ENCODE data around the gene TPD52L3. TPM values are rescaled to one million over a fixed set of nuclear protein-coding genes. Genes with fewer than 3 reads are reported as not detected.

The TPD52L3 gene
- not detected in 2 replicates for total RNA-seq (2014; rRNA removed)
- not detected for polyA plus RNA-seq (2012)

DNA sequence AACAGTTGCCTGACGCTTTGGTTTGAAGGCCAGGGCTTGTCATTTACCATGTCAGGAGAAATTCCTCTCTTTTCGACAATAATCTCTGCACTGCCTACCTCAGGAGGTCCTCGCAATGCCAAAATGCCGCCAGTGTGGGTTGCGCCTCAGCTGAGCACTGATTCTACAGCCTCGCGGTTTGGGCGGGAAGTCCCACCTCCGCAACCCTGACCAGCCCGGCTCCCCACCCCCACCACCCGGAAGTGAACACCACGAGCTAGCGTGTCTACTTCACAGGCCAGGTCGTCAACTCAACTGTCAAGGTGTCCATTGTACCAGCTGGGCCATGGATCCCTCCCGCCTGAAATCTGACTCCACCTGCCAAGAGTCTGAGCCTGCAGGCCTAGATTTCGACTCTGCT is at the start of gene TPD52L3:
Gene TPD52L3 (plus strand): TSS at position 273 of the 400 bp plus-strand sequence. CDS start 221 bp downstream, outside the sequence.
- no peak for DNase-seq (ENCODE audit: low read depth)

DNA sequence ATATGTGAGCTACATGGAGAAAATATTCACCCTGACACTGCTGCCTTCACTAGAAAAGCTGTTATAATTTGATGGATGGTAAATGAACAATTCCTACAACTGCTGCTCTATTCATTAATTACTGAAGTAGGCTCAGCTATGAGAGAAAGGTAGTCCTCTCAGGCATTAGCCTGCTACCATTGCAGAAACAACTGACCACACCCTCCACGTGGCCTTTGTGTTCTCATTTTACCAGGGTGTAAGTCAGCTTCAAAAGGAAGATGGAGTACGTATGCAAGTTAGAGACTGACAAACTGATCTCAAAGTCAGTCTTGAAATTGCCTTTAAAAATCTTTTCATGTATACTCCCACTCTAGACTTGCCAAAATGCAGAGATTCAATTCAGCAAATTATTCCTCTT is 26.3 kb upstream of the TPD52L3 start:
- DNase-seq (ENCODE audit: low read depth): no peak

DNA sequence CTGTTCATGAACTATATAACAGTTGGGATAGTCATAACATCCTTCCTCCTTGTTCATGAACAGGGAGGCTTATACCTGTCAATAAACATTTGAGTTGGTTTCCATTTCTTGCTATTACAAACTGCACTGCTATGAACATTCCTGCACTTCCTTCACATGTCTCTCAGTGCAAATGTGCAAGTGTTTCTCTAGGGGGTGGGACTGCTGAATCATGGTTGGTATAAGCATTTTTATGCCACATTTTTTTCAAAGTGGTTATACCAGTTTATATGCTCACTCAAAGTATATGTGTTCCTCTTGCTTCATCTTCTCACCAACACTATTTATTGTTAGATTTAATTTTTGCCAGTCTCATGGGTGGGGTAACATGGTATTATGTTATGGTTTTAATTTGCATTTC is 25.8 kb upstream of the TPD52L3 start:
- DNase-seq (ENCODE audit: low read depth): peak; percentile 2

DNA sequence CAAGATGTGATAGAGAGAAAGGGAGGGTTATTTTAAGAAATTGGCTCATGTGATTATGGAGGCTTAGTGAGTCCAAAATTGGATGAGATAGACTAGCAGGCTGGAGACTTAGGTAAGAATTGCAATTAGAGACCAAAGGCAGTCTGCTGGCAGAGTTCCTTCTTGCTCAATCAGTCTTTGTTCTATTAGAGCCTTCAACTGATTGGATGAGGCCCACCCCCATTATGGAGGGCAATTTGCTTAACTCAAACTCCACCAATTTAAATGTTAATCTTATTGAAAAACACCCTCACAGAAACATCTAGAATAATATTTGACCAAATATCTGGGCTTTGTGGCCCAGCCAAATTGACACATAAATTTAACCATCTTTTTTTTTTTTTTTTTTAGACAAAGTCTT is 23.9 kb upstream of the TPD52L3 start:
- DNase-seq (ENCODE audit: low read depth): no peak

DNA sequence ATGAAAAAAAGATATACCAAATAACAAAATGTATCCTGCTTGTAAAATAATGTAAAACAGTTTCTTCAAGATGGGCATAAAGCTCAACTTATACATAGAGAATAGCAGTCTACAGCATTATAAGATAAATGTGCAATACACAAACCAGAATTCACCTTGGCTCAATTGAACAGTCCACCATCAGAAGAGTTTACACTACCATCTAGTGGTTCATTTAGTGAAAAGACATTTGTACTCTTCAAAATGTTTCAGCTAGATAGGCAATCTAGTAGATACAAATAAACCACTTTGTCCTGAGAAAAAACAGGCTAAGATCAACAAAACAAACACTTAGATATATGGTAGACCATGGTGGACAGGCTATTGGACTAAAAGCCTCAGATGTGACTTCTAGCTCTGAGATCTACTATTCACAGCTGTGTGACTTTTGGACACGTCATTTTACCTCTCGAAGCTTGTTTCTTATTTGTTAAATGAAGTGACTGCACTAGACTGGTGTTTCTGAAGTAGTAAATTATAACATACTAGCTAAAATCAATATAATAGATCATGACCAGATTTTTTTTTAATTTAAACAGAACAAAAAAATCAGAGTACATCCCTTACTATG is 22.1 kb upstream of the TPD52L3 start:
- DNase-seq (ENCODE audit: low read depth): peak; percentile 31

DNA sequence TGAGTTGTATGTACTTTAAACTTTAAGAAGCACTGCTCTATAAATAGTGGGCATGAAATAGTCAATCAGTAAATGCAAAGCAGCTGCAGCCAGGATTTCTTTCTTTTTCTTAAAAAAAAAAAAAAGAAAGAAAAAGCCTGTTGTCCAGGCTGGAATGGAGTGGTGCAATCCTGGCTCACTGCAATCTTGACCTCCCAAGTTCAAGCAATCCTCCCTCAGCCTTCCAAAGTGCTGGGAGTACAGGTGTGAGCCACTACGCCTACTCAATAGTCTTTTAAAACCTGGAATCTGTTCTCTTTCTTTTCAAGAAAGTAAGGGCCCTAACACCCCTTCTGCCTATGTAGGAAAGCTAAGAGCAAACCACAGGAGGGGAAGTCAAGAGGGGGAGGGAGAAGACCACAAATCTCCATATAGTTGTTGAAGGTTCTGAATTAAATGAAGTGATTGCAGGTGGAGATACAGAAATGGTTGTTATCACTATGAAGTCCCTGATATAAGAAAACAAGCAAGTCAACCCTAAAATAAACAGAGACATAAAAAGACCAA is 20.6 kb upstream of the TPD52L3 start:
- DNase-seq (ENCODE audit: low read depth): no peak

DNA sequence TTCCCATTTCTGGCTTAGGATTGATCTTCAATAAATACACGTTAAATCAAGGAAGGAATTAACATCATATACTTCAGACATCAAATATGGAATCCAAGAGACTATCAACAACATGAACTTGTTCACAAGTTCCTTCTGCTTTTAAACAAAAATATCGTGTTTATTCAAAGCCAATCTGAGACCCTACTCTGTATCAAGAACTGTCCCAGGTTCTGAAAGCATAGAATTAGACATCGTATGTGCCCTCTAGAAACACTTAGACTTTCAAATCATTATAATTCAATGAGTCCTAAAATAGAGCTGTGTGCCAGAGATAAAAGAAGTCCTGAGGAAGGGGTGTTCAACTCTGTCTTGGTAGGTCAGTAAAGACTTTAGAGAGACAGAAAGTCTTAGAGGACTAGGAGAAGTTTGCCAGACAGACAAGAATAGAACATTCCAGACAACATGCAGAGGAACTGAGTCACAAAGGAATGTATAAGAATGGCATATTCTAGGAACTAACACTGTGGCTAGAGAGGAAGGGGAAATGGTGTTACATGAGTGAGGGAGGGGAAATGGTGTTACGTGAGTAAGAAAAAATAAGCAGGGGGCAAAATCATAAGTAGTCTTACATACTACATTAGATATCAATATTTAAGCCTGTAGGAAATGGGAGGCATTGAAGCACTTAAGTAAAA is 2.9 kb downstream of the TPD52L3 start:
- DNase-seq (ENCODE audit: low read depth): no peak

DNA sequence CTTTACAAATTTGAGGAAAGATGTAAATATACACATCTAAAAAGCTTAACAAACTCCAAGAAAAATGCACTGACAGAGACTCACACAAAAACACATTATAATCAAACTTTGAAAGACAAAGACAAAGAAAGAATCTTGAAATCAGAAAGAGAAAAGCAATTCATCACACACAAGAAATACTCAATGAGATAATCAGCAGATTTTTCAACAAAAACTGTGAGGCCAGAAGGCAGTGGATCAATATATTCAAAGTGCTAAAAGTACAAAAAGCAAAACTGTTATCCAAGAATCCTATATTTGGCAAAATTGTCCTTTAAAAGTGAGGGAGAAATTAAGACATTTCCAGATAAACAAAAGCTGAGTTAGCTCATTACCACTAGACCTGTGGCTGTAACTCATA is 6.1 kb downstream of the TPD52L3 start:
- no peak for DNase-seq (ENCODE audit: low read depth)

DNA sequence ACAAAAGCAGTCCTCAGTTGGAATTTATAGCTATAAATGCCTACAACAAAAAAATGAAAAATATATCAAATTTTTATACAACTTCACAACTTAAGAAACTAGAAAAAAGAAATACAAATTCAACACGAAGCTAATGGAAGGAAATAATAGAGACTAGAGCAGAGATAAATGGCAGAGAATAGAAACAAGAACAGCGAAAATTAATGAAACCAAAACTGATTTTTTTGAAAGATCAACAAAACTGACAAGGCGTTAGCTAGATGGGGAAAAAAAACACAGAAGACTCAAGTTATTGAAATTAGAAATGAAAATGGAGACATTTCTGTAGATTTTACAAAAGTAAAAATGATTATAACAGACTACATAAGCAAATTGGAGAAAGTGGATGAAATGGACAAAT is 20.6 kb downstream of the TPD52L3 start:
- DNase-seq (ENCODE audit: low read depth): no peak

DNA sequence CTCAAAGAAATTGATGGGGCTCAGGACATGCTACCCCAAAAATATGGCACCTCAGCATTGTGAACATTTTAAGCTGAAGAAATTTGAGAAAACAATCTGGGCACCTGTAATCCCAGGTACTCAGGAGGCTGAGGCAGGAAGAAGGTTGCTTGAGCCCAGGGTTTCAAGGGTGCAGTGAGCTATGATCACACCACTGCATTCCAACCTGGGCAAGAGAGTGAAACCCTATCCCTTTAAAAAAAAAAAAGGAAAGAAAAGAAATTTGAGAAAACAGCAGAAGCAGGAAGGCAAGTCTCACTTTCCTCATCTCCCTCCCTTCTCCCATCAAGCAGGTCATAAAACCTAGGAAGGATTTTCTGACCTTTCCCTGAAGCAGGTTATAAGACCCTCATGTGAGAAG is 23.6 kb downstream of the TPD52L3 start:
- no peak for DNase-seq (ENCODE audit: low read depth)

DNA sequence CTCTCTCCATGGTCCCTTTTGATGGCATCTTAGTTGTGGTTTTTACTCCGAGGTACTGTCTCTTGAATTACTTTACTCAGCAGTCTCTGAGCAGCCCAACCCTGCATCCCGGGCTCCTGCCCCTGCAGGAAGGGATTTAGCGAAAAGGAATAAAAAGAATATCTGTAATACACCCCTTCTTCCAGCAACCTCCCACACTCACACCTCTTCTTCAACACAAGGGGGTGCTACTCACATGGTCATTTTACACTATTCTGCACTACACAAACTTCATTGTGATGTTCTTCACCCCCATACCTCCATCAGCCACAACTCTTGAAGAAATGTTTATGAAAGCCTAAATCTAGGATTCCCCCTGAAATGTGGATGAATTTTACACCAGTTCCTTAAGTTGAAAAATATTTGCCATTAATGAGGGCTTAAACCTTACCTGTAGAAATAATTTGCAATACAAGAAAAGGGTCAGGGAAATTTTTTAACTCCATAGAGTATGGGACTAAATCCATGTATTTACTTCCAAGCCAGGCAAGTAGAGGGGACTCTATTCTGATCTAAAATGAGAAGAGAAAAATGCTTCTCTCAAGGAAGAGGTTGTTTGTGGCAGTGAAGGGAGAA is 26.0 kb downstream of the TPD52L3 start:
- peak; percentile 84 for DNase-seq (ENCODE audit: low read depth)

DNA sequence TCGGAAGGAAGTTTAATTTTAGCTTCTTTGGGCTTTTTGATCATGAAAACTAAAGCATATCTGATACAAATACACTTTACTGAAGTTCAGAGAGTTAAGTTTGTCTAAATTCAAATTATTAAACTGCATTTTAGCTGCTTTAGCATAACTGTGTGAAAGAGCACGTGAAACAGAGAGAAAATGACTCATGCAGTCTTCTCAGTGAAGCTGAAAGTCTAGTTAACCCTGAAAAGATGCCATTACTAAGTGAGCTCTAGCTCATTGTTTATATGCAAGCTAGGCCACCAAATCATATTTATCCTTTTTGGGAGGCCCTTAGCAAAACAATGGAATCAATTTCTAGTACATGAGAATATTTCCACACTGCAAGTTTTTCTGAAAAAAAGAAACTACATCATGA is 27.6 kb downstream of the TPD52L3 start:
- DNase-seq (ENCODE audit: low read depth): peak; percentile 52

DNA sequence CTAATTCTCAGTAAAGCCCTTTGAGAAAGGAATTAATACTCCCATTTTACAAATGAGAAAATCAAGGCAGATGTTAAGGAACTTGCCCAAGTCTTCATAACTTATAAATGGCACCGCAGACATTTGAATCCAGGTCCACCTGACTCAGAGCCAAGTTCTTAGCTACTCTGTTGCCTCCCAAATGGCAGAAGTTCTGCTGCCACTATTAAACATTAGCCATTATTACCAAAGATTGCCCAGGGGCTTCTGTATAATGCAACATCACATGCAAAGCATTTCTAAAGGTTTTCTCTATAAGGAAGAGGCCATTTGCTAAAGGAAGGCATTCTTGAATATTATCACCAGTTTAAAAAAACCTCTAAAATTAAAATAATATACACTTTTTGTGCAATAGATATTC is 28.3 kb downstream of the TPD52L3 start:
- no peak for DNase-seq (ENCODE audit: low read depth)

DNA sequence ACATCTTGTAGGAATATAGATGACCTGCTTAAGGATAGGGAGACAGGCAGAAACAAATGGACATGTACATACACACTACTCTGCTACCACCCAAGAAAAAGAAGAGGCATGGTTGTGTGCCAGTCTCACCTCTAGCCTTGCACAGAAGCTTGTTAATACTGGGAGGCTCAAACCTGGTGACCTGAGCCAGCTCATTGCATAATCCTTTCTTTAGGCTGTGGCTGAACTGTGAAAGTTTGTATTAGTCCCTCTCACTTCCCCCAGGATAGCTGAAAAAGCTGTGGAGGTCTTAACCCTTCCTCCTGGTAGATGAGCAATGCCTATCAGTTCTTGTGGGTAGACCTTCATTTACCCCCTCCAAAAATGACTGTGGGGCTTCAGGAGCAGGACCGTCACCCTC is 28.7 kb downstream of the TPD52L3 start:
- no peak for DNase-seq (ENCODE audit: low read depth)

DNA sequence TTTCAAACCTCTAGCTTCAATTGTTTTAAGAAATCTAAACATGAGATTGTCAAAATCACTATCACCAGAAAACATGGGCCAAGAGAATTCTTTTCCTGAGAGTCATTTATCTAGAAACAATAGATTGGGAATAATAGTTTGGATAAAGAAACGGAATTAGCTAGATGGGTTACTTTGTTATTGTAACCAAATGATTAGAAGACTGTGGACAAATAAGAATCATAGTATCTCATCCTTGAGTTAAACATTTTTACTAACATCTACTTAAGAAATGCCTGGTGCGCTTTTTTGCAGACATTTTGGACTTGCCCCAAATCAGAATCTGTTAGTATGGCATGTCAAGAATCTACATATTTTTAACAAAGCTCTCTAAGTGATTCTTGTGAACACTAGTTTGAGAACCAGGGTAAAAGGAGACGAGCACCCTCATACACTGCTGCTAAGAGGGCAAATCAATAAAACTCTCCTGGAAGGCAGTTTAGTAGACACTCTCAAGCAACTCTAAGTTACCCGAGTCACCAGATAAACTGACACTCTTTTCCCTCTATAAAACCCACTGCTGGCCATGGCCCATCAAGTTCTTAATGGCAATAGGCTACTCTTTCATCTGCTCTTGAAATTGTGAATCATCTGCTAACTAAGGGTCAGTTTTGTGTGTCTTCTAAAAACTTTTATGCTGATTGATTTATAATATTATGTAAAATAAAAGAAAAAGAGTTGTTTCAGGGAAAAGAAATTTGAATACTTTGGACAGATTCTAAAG is 39.1 kb downstream of the TPD52L3 start:
- no peak for DNase-seq (ENCODE audit: low read depth)

DNA sequence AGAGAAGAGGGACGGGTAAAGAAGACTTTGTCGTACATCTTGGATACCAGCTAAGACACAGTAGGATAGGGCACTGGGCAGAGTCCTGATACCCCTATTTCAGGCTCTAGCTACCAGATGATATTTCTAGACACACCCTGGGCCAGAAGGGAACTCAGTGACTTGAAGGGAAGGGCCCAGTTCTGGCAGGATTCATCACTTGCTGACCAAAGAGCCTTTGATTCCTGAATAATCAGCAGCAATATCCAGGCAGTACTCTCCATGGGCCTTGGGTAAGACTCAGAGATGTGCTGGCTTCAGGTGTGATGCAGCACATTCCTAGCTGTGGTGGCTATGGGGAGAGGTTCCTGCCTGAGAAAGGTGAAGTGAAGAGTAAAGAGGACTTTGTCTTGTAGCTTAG is 40.7 kb downstream of the TPD52L3 start:
- DNase-seq (ENCODE audit: low read depth): no peak

Other genes with a start within 250 kb of the TPD52L3 start
- gene IL33, start 112.6 kb upstream of the TPD52L3 start, total RNA-seq (2014; rRNA removed): 0.11 and 0.13 TPM in 2 replicates
- 91.8 and 102 TPM in 2 replicates for gene UHRF2, start 84.8 kb downstream of the TPD52L3 start, total RNA-seq (2014; rRNA removed)